GM12878 (cell line): ENCODE measurements around the gene CAMK2A. TPM values are rescaled to one million over a fixed set of nuclear protein-coding genes. Genes with fewer than 3 reads are reported as not detected.

Experiments used
- ATAC-seq: fragments of 200-7000 bp; cut with Tn5 transposase; 3 replicates; pipeline ENCODE4 v1.9.1; 2020; ENCODE audit warnings: mild to moderate bottlenecking, moderate library complexity
- BruUV-seq: library from RNA; stranded (reverse); fragments of 400-500 nt; replicated peaks from 2 replicates; lab custom pipeline; 2021; lab: Mats Ljungman, UMichigan
- CTCF ChIA-PET: fragments of 300-600 bp; sonication (Branson Sonifier 250); formaldehyde crosslinking; extraction: SDS; loops from one replicate; lab custom pipeline; 2021; ENCODE audit warnings: inconsistent platforms; lab: Yijun Ruan, JAX
- POLR2A ChIA-PET: fragments of 350-600 bp; formaldehyde crosslinking; extraction: SDS; loops from one replicate; lab custom pipeline; 2021; ENCODE audit warnings: inconsistent platforms; lab: Charles Lee
- RAD21 ChIA-PET: fragments of 300-600 bp; sonication (Branson Sonifier 250); formaldehyde crosslinking; loops from one replicate; lab custom pipeline; 2023; ENCODE audit warnings: antibody characterized with exemption; ENCODE audit not compliant: unreplicated experiment; lab: Charles Lee
- SMC1A ChIA-PET: fragments of 300-600 bp; sonication (Branson Sonifier 250); formaldehyde crosslinking; loops from one replicate; lab custom pipeline; 2023; ENCODE audit not compliant: unreplicated experiment, uncharacterized antibody; lab: Charles Lee
- DNase-seq: peaks from one replicate; pipeline ENCODE4 v3.0.0-alpha.2; 2011; ENCODE audit warnings: low read depth, low spot score
- FAIRE-seq: peaks from 3 replicates; lab custom pipeline; 2011; peaks lifted over from hg19 to GRCh38; lab: Jason Lieb, UNC
- H2AFZ ChIP-seq: 2 replicates; pipeline ENCODE4 v1.6.0; 2011; ENCODE audit warnings: low read depth, low read length, control low read depth; ENCODE audit not compliant: control insufficient read depth
- H3K27ac ChIP-seq: 2 replicates; pipeline ENCODE4 v1.5.1; 2011; ENCODE audit warnings: control low read depth; ENCODE audit not compliant: control insufficient read depth, insufficient read depth
- H3K27me3 ChIP-seq, 2 experiments: replicated peaks in 1 of 2; 2 replicates each; pipeline versions ENCODE4 v1.6.0 to v1.6.1; 2011; ENCODE audit warnings: low read length in 1 of 2; ENCODE audit not compliant: control insufficient read depth in 2 of 2, insufficient read depth in 2 of 2
- H3K36me3 ChIP-seq, 2 experiments: 2 replicates each; pipeline ENCODE4 v1.5.1; 2011; ENCODE audit warnings: low read length in 1 of 2; ENCODE audit not compliant: control insufficient read depth in 2 of 2, insufficient read depth in 2 of 2
- H3K4me1 ChIP-seq: 2 replicates; pipeline ENCODE4 v1.6.1; 2011; ENCODE audit warnings: mild to moderate bottlenecking, low read length, moderate library complexity, mixed read lengths; ENCODE audit not compliant: control insufficient read depth, insufficient read depth
- H3K4me2 ChIP-seq: 2 replicates; pipeline ENCODE4 v1.6.0; 2011; ENCODE audit warnings: control low read depth; ENCODE audit not compliant: control insufficient read depth, insufficient read depth
- H3K4me3 ChIP-seq: fragments of 200-600 bp; sonication (generic); 2 replicates; pipeline ENCODE4 v1.5.1; 2016
- H3K79me2 ChIP-seq: 2 replicates; pipeline ENCODE4 v1.6.0; 2011; ENCODE audit warnings: low read length; ENCODE audit not compliant: control insufficient read depth, insufficient read depth
- H3K9ac ChIP-seq: 2 replicates; pipeline ENCODE4 v1.8.0; 2011; ENCODE audit warnings: low read length, control low read depth, mixed read lengths; ENCODE audit not compliant: control insufficient read depth, insufficient read depth
- H3K9me3 ChIP-seq: replicated peaks from 3 replicates; pipeline ENCODE4 v1.5.1; 2011; ENCODE audit warnings: mild to moderate bottlenecking, low read length; ENCODE audit not compliant: control insufficient read depth, insufficient read depth
- H4K20me1 ChIP-seq: 2 replicates; pipeline ENCODE4 v1.6.0; 2011; ENCODE audit not compliant: control insufficient read depth, insufficient read depth
- CEBPB ChIP-seq, 2 experiments: fragments of 150-350 bp in 1 of 2; IDR thresholded peaks; 2 replicates each; pipeline ENCODE4 v1.6.1; 2012 to 2014; ENCODE audit warnings: low read depth in 2 of 2, low read length in 2 of 2, borderline replicate concordance in 1 of 2, inconsistent platforms in 1 of 2
- ESRRA ChIP-seq: IDR thresholded peaks from 2 replicates; pipeline ENCODE4 v1.6.1; 2012; ENCODE audit warnings: mild to moderate bottlenecking, low read length, improper control_type of control experiment
- KDM1A ChIP-seq: fragments of 200-600 bp; sonication (generic); IDR thresholded peaks from 2 replicates; pipeline ENCODE4 v1.6.1; 2016; ENCODE audit warnings: borderline replicate concordance
- NR2C2 ChIP-seq: IDR thresholded peaks from 2 replicates; pipeline ENCODE4 v1.6.1; 2011; ENCODE audit warnings: borderline replicate concordance, low read depth; ENCODE audit not compliant: control insufficient read depth, insufficient read length
- PKNOX1 ChIP-seq: fragments of 450-650 bp; IDR thresholded peaks from 2 replicates; pipeline ENCODE4 v1.6.1; 2016; ENCODE audit warnings: mild to moderate bottlenecking
- SKIL ChIP-seq: fragments of 450-650 bp; IDR thresholded peaks from 2 replicates; pipeline ENCODE4 v1.6.1; 2017; ENCODE audit warnings: mild to moderate bottlenecking, low read depth, inconsistent platforms; ENCODE audit not compliant: poor library complexity, severe bottlenecking
- SUZ12 ChIP-seq: fragments of 200-600 bp; sonication (generic); IDR thresholded peaks from one replicate; pipeline ENCODE4 v1.6.1; 2018; ENCODE audit warnings: antibody characterized with exemption, mild to moderate bottlenecking; ENCODE audit not compliant: unreplicated experiment
- USF1 ChIP-seq: IDR thresholded peaks from 2 replicates; pipeline ENCODE4 v1.6.1; 2011; ENCODE audit warnings: borderline replicate concordance, low read depth, mild to moderate bottlenecking, moderate library complexity, mixed read lengths, low read length; ENCODE audit not compliant: insufficient read depth; ENCODE audit errors: extremely low read length
- USF2 ChIP-seq: IDR thresholded peaks from 2 replicates; pipeline ENCODE4 v1.6.1; 2011; ENCODE audit warnings: low read depth, low read length, improper control_type of control experiment, borderline replicate concordance
- YY1 ChIP-seq: IDR thresholded peaks from 2 replicates; pipeline ENCODE4 v1.6.1; 2011; ENCODE audit warnings: low read depth, mild to moderate bottlenecking, low read length
- ZBTB40 ChIP-seq: fragments of 450-650 bp; IDR thresholded peaks from 2 replicates; pipeline ENCODE4 v1.6.1; 2016; ENCODE audit warnings: mild to moderate bottlenecking, moderate library complexity, borderline replicate concordance
- WGBS: methylation state at CpG from one replicate; pipeline ENCODE4 v1.1.6; 2016; ENCODE audit warnings: low lambda C conversion rate; ENCODE audit not compliant: insufficient replicate concordance, insufficient coverage; ENCODE audit errors: missing lambda C conversion rate; 5-methylcytosine and 5-hydroxymethylcytosine counted together
- in situ Hi-C: fragments of 300-500 bp; cut with MboI; formaldehyde crosslinking; loops from 9 replicates; pipeline ENCODE4 v1.14.3; 2018; ENCODE audit warnings: mixed read lengths
- intact Hi-C: fragments of 100-400 bp; cut with micrococcal nuclease; formaldehyde crosslinking; loops from one replicate; pipeline ENCODE4 v1.14.2; 2022; ENCODE audit not compliant: unreplicated experiment
- polyA plus RNA-seq, 11 experiments: library from polyadenylated mRNA; depleted of rRNA in 4 of 11; unstranded in 6 of 11; stranded (reverse) in 5 of 11; fragments of >200 nt; fragmentation: Nextera tagmentation in 4 of 11; fragmentation: Illumina TruSeq in 1 of 11; extraction: Ambion mirVana in 4 of 11; extraction: Trizol in 1 of 11; gene quantifications; 1 replicate in 1 of 11; 2 replicates in 10 of 11; pipeline versions ENCODE4 v1.2.1 to v1.2.3, GENCODE V29; 2011 to 2016; ENCODE audit warnings: inconsistent platforms in 2 of 11, missing spikeins in 2 of 11, low read depth in 1 of 11
- total RNA-seq, 4 experiments: library from RNA; depleted of rRNA in 3 of 4; stranded (reverse); fragments of >200 nt in 3 of 4; fragmentation: Illumina TruSeq in 1 of 4; extraction: Trizol in 1 of 4; gene quantifications; 2 replicates each; pipeline versions ENCODE4 v1.2.1 to v1.2.3, GENCODE V29; 2013 to 2021

The CAMK2A gene
- total and polyA plus RNA-seq, 10 of the 15 experiments (the other 5 are each of a cell fraction or from before 2014, with no cell fraction given): 0.11 TPM; not detected in 9

GRCh38 chr5:150175076-150175475, 114.5 kb downstream of the CAMK2A start:
- TF ChIP-seq YY1 (no peak), USF2 (no peak), CEBPB (IDR thresholded peaks at IDR 0.05; ENCODE audit: borderline replicate concordance in 1 of 2, low read depth in 2 of 2, low read length in 2 of 2) (no peak), ZBTB40 (no peak), USF1 (no peak), SKIL (no peak), SUZ12 (no peak), ESRRA (no peak), NR2C2 (no peak), PKNOX1 (no peak), KDM1A (no peak)
- CTCF ChIA-PET: interaction anchor here (0.7 to 9.3 kb wide), 12 partner anchors 9 to 183 kb away, joined by 3 to 68 read pairs (median 4); no protein-coding TSS in a partner anchor
- intact Hi-C loops: loop anchor here (2.0 kb wide), 1 partner anchor 44 kb away; no protein-coding TSS in a partner anchor
- FAIRE-seq: no peak
- RAD21 ChIA-PET: interaction anchor here (0.9 to 2.0 kb wide), 5 partner anchors 12 to 47 kb away, joined by 3 to 8 read pairs (median 3); no protein-coding TSS in a partner anchor
- DNase-seq: no peak
- Histone ChIP-seq H3K4me2 (no peak overlapping the region), H3K27me3 (no peaks in the 10 kb centered on the region; a peak in 1 of 4 replicates), H3K4me1 (no peaks in the 10 kb centered on the region), H3K36me3 (no peaks in the 10 kb centered on the region), H3K9me3 (no peaks in the 10 kb centered on the region), H3K79me2 (no peaks in the 10 kb centered on the region), H3K9ac (no peak overlapping the region), H2AFZ (no peak overlapping the region), H3K4me3 (no peak overlapping the region), H4K20me1 (no peaks in the 10 kb centered on the region), H3K27ac (no peak overlapping the region)
- 71% methylated on average over 1 of the region's 1 CpG for WGBS
- in situ Hi-C loops: no loop called here
- no peak for ATAC-seq
- POLR2A ChIA-PET: no interaction called here
- BruUV-seq: no TSS peak
- SMC1A ChIA-PET: interaction anchor here (0.8 to 1.3 kb wide), 3 partner anchors 12 to 176 kb away, joined by 3 to 4 read pairs (median 3); no protein-coding TSS in a partner anchor
